ENCODE measurements around the gene FGD2. TPM values are rescaled to one million over a fixed set of nuclear protein-coding genes. Genes with fewer than 3 reads are reported as not detected.

FGD2 gene
- total RNA-seq, 1 experiment from 2014 or later, result 0.10 TPM

DNA sequence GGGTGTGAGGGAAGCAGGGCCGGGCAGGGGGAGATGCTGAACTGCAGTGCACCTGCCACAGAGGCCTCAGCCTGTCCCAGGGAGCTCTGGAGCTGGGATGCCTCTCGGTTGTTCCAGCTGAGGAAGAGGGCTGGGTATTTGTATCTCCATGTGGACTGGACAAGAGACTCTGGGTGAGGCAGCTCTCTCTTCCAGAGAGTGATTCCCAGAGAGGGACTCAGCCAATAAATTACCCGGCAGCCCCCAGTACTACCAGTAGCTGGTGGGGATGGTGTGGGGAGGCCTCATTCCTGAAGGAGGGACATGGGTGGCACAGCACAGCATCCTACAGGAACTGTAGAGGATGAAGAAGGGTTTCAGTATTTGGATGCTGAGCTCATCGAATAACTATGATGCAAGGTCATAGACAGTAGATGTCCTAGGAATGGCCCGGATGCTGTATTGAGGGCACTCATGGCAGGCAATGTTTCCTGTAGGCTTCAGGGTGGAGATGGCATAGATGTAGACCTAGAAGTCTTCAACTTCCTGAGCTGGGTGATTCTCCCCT, 1.4 kb downstream of the FGD2 start:
- Histone ChIP-seq H3K9me3 (ENCODE audit: control insufficient read depth in 1 of 2, insufficient read depth in 1 of 2, low read depth in 1 of 2, low read length in 2 of 2) (no peaks in the 10 kb centered on the region), H4K20me1 (ENCODE audit: insufficient read depth) (no peaks in the 10 kb centered on the region), H3K9me2 (ENCODE audit: insufficient read depth) (no peaks in the 10 kb centered on the region), H3K36me3 (ENCODE audit: control insufficient read depth in 1 of 2, insufficient read depth in 2 of 2, low read length in 2 of 2) (no peaks in the 10 kb centered on the region), H3K9ac (ENCODE audit: low read length) (no peak overlapping the region), H3K27me3 (ENCODE audit: insufficient read depth, low read length) (no peaks in the 10 kb centered on the region), H3K4me3 (replicated peaks in 1 of 2; ENCODE audit: low read depth in 1 of 2, low read length in 2 of 2) (no peak overlapping the region), H3K27ac (ENCODE audit: low read depth, low read length) (no peak overlapping the region), H2AFZ (ENCODE audit: low read depth, low read length, poor library complexity, severe bottlenecking) (no peak overlapping the region), H3K4me2 (ENCODE audit: low read length) (no peak overlapping the region), H3K79me2 (ENCODE audit: insufficient read depth, low read length) (no peaks in the 10 kb centered on the region), H3K4me1 (ENCODE audit: control insufficient read depth in 1 of 2, insufficient read depth in 2 of 2, low read length in 2 of 2) (no peaks in the 10 kb centered on the region)
- TF ChIP-seq FOSL1 (IDR thresholded peaks at IDR 0.05; ENCODE audit: low read depth) (no peak), SRF (IDR thresholded peaks at IDR 0.05; ENCODE audit: low read depth) (no peak), EZH2phosphoT487 (IDR thresholded peaks at IDR 0.05; ENCODE audit: borderline replicate concordance) (no peak), POLR2AphosphoS5 (IDR thresholded peaks at IDR 0.05; ENCODE audit: low read depth, low read length) (no peak), ELF1 (IDR thresholded peaks at IDR 0.05; ENCODE audit: borderline replicate concordance, low read depth) (no peak), EGR1 (IDR thresholded peaks at IDR 0.05; ENCODE audit: low read depth) (no peak), ZNF274 (IDR thresholded peaks at IDR 0.05; ENCODE audit: low read depth, low read length) (no peak), CEBPB (IDR thresholded peaks at IDR 0.05; ENCODE audit: low read depth) (no peak), EZH2 (IDR thresholded peaks at IDR 0.05) (no peak), CBX3 (IDR thresholded peaks at IDR 0.05; ENCODE audit: low read depth) (no peak), SIN3A (IDR thresholded peaks at IDR 0.05; ENCODE audit: low read depth) (no peak), YY1 (IDR thresholded peaks at IDR 0.05; ENCODE audit: extremely low read depth, insufficient replicate concordance, low read depth, low read length) (no peak), TCF7L2 (IDR thresholded peaks at IDR 0.05; ENCODE audit: borderline replicate concordance, extremely low read depth, insufficient read depth, insufficient read length) (no peak), ZFX (IDR thresholded peaks at IDR 0.05) (no peak)
- TF ChIP-seq, protein P1, sequence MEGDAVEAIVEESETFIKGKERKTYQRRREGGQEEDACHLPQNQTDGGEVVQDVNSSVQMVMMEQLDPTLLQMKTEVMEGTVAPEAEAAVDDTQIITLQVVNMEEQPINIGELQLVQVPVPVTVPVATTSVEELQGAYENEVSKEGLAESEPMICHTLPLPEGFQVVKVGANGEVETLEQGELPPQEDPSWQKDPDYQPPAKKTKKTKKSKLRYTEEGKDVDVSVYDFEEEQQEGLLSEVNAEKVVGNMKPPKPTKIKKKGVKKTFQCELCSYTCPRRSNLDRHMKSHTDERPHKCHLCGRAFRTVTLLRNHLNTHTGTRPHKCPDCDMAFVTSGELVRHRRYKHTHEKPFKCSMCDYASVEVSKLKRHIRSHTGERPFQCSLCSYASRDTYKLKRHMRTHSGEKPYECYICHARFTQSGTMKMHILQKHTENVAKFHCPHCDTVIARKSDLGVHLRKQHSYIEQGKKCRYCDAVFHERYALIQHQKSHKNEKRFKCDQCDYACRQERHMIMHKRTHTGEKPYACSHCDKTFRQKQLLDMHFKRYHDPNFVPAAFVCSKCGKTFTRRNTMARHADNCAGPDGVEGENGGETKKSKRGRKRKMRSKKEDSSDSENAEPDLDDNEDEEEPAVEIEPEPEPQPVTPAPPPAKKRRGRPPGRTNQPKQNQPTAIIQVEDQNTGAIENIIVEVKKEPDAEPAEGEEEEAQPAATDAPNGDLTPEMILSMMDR (IDR thresholded peaks at IDR 0.05 in 2 of 3, conservative IDR thresholded peaks at IDR 0.05 in 1 of 3; ENCODE audit: borderline replicate concordance in 1 of 3, insufficient read depth in 1 of 3, low read depth in 2 of 3, low read length in 2 of 3), result no peak
- TF ChIP-seq, protein P2, sequence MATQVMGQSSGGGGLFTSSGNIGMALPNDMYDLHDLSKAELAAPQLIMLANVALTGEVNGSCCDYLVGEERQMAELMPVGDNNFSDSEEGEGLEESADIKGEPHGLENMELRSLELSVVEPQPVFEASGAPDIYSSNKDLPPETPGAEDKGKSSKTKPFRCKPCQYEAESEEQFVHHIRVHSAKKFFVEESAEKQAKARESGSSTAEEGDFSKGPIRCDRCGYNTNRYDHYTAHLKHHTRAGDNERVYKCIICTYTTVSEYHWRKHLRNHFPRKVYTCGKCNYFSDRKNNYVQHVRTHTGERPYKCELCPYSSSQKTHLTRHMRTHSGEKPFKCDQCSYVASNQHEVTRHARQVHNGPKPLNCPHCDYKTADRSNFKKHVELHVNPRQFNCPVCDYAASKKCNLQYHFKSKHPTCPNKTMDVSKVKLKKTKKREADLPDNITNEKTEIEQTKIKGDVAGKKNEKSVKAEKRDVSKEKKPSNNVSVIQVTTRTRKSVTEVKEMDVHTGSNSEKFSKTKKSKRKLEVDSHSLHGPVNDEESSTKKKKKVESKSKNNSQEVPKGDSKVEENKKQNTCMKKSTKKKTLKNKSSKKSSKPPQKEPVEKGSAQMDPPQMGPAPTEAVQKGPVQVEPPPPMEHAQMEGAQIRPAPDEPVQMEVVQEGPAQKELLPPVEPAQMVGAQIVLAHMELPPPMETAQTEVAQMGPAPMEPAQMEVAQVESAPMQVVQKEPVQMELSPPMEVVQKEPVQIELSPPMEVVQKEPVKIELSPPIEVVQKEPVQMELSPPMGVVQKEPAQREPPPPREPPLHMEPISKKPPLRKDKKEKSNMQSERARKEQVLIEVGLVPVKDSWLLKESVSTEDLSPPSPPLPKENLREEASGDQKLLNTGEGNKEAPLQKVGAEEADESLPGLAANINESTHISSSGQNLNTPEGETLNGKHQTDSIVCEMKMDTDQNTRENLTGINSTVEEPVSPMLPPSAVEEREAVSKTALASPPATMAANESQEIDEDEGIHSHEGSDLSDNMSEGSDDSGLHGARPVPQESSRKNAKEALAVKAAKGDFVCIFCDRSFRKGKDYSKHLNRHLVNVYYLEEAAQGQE (IDR thresholded peaks at IDR 0.05; ENCODE audit: low read depth), result no peak
- TF ChIP-seq, protein P3, sequence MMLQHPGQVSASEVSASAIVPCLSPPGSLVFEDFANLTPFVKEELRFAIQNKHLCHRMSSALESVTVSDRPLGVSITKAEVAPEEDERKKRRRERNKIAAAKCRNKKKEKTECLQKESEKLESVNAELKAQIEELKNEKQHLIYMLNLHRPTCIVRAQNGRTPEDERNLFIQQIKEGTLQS (IDR thresholded peaks at IDR 0.05), result no peak
- TF ChIP-seq, protein P4, sequence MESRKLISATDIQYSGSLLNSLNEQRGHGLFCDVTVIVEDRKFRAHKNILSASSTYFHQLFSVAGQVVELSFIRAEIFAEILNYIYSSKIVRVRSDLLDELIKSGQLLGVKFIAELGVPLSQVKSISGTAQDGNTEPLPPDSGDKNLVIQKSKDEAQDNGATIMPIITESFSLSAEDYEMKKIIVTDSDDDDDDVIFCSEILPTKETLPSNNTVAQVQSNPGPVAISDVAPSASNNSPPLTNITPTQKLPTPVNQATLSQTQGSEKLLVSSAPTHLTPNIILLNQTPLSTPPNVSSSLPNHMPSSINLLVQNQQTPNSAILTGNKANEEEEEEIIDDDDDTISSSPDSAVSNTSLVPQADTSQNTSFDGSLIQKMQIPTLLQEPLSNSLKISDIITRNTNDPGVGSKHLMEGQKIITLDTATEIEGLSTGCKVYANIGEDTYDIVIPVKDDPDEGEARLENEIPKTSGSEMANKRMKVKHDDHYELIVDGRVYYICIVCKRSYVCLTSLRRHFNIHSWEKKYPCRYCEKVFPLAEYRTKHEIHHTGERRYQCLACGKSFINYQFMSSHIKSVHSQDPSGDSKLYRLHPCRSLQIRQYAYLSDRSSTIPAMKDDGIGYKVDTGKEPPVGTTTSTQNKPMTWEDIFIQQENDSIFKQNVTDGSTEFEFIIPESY (IDR thresholded peaks at IDR 0.05; ENCODE audit: extremely low read depth, insufficient replicate concordance, low read length), result no peak
- CTCF ChIA-PET, result interaction anchor here (1.3 kb wide), 1 partner anchor 11 kb away, joined by 7 read pairs; no protein-coding TSS in a partner anchor
- intact Hi-C loops (cut with micrococcal nuclease), result no loop called here
- RAD21 ChIA-PET (ENCODE audit: low non-redundant PET in 1 of 2, low total read pairs in 2 of 2, uncharacterized antibody in 2 of 2, unreplicated experiment in 2 of 2), result no interaction called here
- ATAC-seq (no peak), DNase-seq (ENCODE audit: low read depth, low spot score) (no peak)
- POLR2A ChIA-PET, result interaction anchor here (1.2 kb wide), 1 partner anchor 21 kb away, joined by 3 read pairs; the partner anchor contains the start of gene MTCH1
- BruUV-seq (replicated peaks), result no TSS peak
